H1 (cell line): ENCODE results near the gene ASRGL1. TPM values are rescaled to one million over a fixed set of nuclear protein-coding genes. Genes with fewer than 3 reads are reported as not detected.

ENCODE experiments used
- CTCF ChIP-seq, 3 experiments: IDR thresholded peaks; 1 replicate in 2 of 3; 2 replicates in 1 of 3; pipeline versions ENCODE4 v1.5.1 to v1.6.1; 2011; ENCODE audit warnings: low read length in 3 of 3, mild to moderate bottlenecking in 3 of 3, inconsistent platforms in 2 of 3, low read depth in 1 of 3, moderate library complexity in 1 of 3; ENCODE audit not compliant: insufficient read depth in 1 of 3; ENCODE audit errors: control extremely low read depth in 1 of 3
- PHF8 ChIP-seq: fragments of 200-600 bp; sonication (generic); conservative IDR thresholded peaks from 2 replicates; pipeline ENCODE4 v1.7.1; 2012; ENCODE audit warnings: low read depth, mild to moderate bottlenecking, inconsistent platforms, low read length, moderate library complexity
- POLR2AphosphoS5 ChIP-seq: IDR thresholded peaks from 2 replicates; pipeline ENCODE4 v1.6.1; 2011; ENCODE audit warnings: low read depth, low read length
- RBBP5 ChIP-seq: IDR thresholded peaks from 2 replicates; pipeline ENCODE4 v1.7.1; 2012; ENCODE audit warnings: low read depth, mild to moderate bottlenecking, inconsistent platforms, low read length, moderate library complexity, borderline replicate concordance
- SIN3A ChIP-seq, 2 experiments: IDR thresholded peaks in 1 of 2; conservative IDR thresholded peaks in 1 of 2; 2 replicates each; pipeline ENCODE4 v1.6.1; 2011 to 2012; ENCODE audit warnings: low read length in 2 of 2, improper control_type of control experiment in 1 of 2, low read depth in 1 of 2, mild to moderate bottlenecking in 1 of 2
- TBP ChIP-seq: IDR thresholded peaks from 2 replicates; pipeline ENCODE4 v1.6.1; 2011; ENCODE audit warnings: low read depth, low read length, improper control_type of control experiment
- polyA plus RNA-seq, 7 experiments: library from polyadenylated mRNA; depleted of rRNA in 3 of 7; stranded (reverse) in 5 of 7; unstranded in 2 of 7; fragments of >200 nt in 5 of 7; fragments of 200-250 nt in 2 of 7; gene quantifications; 1 replicate in 5 of 7; 2 replicates in 1 of 7; 4 replicates in 1 of 7; pipeline versions ENCODE4 v1.2.1 to v1.2.3, GENCODE V29; 2011 to 2013; ENCODE audit warnings: missing spikeins in 2 of 7, mixed read lengths in 2 of 7
- total RNA-seq: library from RNA; stranded (reverse); fragmentation: NEBNext Ultra II Directional; extraction: Animal tissue kit (Norgen Biotek cat#: 25700); gene quantifications from 2 replicates; pipeline ENCODE4 v1.2.1, GENCODE V29; 2021

ASRGL1 gene
- total and polyA plus RNA-seq, 2 of the 8 experiments (the other 6 are each of a cell fraction or from before 2014, with no cell fraction given): 19.9 to 23.5 TPM

GRCh38 chr11:62409831-62410230 is 72.6 kb downstream of the ASRGL1 start (continued):
- TF ChIP-seq CTCF (IDR thresholded peaks at IDR 0.05; ENCODE audit: control extremely low read depth in 1 of 3, insufficient read depth in 1 of 3, low read depth in 1 of 3, low read length in 3 of 3) (no peak), TBP (no peak), PHF8 (no peak), POLR2AphosphoS5 (no peak), SIN3A (conservative IDR thresholded peaks at IDR 0.05 in 1 of 2, IDR thresholded peaks at IDR 0.05 in 1 of 2; ENCODE audit: low read depth in 1 of 2, low read length in 2 of 2) (no peak), RBBP5 (no peak)
